Testis (tissue), 2 donors: ENCODE results near the gene TASL.

Experiments
- CTCF ChIP-seq, 3 experiments: fragments of 450-650 bp in 2 of 3; fragments of 200-600 bp in 1 of 3; sonication (generic) in 1 of 3; IDR thresholded peaks; one replicate each; pipeline ENCODE4 v1.5.1; 2016 to 2019; ENCODE audit warnings: antibody characterized with exemption in 3 of 3, mild to moderate bottlenecking in 2 of 3, moderate library complexity in 1 of 3
- POLR2A ChIP-seq: fragments of 450-650 bp; IDR thresholded peaks from one replicate; pipeline ENCODE4 v1.6.1; 2017; ENCODE audit warnings: antibody characterized with exemption, mild to moderate bottlenecking, moderate library complexity

- TF ChIP-seq CTCF (IDR thresholded peaks at IDR 0.05) (no peak), POLR2A (no peak)
Observed at GRCh38 chrX:30513284-30513683, 64.3 kb downstream of the TASL start.
